ENCODE data around the gene TRIM61.

GRCh38 chr4:164989471-164989870 is 12.0 kb upstream of the TRIM61 start:
- TF ChIP-seq POLR2A (IDR thresholded peaks at IDR 0.05; ENCODE audit: low read depth, low read length) (no peak), MXI1 (IDR thresholded peaks at IDR 0.05; ENCODE audit: borderline replicate concordance, low read depth, low read length) (no peak)

Measured in IMR-90 (cell line).